Kasumi-1 (cell line): ENCODE results near the gene IGF2BP3.
"Not testable (repeated sequence)": the region's sequence is repeated elsewhere in the genome, so short reads cannot be mapped to it uniquely, and the experiment has no call there.

Experiments used
- DNase-seq, 2 experiments: peaks; one replicate each; lab custom pipeline; 2025; lab: John Stamatoyannopoulos, UW

Gene IGF2BP3

DNA sequence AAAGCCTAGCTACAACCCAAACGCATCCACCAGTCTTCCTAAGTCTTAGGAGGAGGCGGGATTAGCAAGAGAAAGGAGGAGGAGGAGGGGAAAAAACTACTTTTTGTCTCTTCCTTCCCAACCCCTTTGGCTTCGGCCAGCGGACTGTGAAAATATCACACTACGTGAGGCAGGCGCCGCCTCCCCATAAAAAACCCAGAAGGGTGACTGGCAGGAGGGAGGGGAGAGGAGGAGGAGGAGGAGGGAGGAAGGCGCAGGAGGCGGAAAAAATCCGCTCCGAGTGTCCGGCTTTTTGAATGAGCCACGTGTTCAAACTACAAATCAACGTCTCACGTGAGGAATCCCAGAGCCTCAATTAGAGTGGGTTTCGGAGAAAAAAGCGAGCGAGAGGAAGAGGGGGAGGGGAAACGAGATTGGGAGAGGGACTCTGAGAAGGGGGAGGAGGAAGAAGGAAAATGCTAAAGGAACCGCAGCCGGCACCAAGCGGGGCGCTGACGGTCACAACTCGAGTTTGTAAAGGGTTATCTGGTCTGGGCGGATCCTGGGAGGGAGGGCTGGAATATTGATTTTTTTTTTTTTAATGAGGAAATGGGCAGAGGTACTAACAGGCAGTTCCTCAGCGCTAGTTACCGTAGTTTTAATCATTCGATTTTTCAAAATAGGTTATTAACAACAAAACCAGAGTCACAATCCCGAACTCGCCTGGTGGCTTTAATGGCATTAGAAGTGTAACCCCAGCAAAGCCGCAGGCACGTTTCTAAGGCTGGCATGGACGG lies at the start of gene IGF2BP3:
IGF2BP3 (minus strand) TSS at position 162 of the 776 bp plus-strand sequence. CDS start 381 bp downstream, outside the sequence.
- DNase-seq: peak; percentile 98 to 99

DNA sequence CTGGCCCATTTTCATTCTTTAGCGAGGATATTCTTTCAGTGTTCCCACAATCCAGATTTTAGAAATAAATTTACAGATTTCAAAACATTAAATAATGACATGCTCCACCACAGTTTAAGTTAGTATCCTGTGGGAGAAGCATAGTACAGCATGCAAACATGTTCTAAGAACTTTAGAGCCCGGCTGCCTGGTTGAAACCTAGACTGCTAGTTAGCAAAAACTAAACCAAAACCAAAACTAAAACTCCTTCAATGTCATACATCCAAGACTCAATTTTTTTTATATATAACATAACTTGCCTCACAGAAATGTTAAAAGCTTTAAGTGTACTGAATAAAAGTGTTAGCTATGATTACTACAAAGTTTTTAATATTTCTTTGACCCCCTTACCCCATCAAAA lies 44.5 kb upstream of the IGF2BP3 start:
- DNase-seq: no peak

DNA sequence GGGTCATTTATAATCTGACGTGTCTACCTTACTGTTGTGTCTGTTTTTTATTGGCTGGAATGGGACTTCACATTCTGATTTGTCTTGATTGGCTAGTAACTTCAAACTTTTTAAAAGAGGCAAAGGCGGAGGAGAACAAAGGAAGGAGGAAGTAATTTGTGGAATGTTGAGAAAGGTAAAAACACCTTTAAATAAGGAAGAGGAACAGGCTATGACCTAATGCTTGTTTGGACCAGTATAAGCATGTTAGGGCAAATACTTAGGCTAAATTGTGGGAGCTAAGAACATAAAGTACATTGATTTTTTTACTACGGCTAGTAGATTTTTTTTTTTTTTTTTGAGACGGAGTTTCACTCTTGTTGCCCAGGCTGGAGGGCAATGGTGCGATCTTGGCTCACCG lies 43.5 kb upstream of the IGF2BP3 start:
- not testable (repeated sequence) for DNase-seq

DNA sequence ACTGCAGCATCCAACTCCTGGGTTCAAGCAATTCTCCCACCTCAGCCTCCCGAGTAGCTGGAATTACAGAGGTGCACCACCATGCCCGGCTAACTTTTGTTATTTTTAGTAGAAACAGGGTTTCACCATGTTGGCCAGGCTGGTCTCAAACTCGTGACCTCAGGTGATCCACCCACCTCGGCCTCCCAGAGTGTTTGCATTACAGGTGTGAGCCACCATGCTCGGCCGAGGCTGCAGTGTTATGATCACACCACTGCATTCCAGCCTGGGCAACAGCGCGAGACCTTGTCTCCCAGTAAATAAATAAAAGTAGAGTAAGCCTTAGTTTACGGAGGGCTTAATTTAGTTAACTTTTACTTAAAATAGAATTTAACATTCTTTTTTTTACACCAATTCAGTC lies 23.7 kb upstream of the IGF2BP3 start:
- DNase-seq: no peak

DNA sequence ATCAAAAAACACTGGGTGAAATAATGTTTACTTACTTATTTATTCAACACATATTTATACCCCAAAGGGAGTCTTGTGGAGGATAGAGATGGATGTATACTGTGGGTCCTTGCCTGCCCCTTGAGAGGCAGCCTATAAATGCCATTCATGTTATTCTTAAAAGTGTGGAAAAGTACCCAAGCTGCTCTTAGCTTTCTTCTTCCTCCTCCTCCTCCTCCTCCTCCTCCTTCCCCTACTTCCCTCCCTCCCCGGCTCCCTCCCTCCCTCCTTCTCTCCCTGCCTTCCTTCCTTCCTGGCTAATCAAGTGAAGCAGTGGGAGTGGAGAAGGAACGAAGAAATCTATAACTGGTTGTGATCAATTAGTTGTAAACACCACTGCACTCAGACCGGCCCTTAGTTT lies 21.2 kb upstream of the IGF2BP3 start:
- DNase-seq: no peak

DNA sequence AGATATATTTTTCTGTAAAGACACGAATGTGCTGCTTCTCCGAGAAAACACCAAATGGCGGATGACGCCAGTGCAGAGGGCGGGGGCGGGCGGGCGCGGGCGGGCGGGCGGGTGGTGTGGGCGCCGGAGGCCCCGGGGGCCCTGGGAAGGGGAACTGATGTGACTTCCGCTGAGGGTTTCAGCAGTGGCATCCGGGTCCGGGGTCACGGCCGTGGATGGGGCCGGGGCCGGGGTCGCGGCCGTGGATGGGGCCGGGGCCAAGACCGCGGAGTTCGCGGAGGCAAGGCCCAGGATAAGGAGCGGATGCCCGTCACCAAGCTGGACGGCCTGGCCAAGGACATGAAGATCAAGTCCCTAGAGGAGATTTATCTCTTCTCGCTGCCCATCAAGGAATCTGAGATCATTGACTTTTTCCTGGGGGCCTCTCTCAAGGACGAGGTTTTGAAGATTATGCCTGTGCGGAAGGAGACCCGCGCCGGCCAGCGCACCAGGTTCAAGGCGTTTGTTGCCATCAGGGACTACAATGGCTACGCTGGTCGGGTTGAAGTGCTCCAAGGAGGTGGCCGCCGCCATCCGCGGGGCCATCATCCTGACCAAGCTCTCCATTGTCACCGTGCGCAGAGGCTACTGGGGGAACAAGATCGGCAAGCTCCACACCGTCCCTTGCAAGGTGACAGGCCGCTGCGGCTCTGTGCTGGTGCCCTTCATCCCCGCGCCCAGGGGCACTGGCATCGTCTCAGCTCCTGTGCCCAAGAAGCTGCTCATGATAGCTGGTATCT lies 20.3 kb upstream of the IGF2BP3 start:
- DNase-seq: peak in 1 of 2 experiments; percentile 30

DNA sequence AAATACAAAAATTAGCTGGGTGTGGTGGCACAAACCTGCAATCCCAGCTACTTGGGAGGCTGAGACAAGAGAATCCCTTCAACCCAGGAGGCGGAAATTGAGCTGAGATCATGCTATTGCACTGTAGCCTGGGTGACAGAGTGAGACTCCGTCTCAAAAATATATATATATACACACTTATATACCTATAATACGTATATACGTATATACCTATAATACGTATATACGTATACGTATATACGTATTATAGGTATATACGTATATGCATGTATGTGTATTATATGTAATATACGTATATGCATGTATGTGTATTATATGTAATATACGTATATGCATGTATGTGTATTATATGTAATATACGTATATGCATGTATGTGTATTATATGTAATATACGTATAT lies 18.4 kb upstream of the IGF2BP3 start:
- DNase-seq: not testable (repeated sequence)

DNA sequence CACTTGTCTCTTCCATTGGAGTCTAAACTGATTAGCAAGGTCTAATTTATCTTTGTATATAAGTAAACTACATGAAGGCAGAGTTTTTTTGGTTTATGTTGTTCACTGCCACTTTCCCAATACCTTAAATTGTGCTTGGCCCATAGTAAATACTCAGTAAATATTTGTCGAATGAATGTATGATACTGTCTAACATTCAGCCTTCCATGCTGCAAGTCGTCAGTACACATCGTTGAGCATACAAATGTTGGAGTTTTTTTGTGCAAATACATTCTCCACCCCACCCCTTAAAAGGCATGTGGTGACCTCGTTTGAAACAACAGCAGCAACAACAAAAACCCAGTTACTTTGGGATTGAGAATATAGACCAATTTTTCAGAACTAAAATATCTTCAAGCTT lies 17.4 kb upstream of the IGF2BP3 start:
- DNase-seq: no peak

DNA sequence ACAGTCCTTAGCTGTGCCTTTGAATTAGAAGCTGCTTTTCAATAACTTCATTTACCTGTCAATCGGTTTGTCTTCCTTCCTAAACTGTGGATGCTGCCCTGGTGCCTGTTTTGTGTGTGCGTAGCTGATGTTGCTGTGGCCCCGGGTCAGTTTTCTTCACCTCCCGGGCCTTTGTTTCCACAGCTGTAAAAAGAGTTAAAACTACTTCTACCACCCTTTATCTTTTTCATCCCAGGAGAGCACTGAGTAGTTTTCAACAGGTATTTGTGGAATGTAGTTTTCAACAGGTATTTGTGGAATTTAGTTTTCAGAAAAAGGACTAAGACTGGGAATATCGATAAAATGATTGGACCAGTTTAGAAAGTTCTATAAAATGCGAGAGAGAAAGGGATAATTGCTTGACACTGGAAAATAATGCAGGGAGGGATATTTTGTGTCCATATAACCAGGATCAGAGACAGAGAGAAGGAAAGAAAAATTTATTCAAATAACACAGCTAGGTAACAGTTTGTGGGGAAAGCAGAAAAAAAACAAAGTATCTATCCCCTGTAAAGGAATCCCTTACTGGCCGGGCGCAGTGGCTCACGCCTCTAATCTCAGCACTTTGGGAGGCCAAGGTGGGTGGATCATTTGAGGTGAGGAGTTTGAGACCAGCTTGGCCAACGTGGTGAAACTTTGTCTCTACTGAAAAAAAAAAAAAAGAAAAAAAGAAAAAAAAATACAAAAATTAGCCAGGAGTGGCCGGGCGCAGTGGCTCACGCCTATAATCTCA lies 15.9 kb upstream of the IGF2BP3 start:
- no peak for DNase-seq

DNA sequence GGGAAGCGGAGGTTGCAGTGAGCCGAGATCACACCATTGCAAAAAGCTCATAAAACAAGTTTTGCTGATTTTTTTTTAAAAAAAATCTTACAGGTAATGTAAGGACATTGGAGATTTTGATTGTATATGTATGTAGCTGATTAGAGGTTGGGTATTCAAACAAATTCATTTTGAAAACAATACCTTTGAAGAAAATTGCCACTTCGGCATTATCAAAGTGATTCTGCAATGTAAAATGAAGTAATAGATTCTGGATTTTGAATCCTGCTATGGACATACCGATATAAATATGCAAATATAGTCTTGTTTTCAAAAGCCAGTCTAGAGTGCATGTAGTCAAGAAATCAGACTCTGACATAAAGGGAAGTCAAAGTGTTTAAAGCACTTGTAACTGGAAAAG lies 12.4 kb upstream of the IGF2BP3 start:
- DNase-seq: no peak

DNA sequence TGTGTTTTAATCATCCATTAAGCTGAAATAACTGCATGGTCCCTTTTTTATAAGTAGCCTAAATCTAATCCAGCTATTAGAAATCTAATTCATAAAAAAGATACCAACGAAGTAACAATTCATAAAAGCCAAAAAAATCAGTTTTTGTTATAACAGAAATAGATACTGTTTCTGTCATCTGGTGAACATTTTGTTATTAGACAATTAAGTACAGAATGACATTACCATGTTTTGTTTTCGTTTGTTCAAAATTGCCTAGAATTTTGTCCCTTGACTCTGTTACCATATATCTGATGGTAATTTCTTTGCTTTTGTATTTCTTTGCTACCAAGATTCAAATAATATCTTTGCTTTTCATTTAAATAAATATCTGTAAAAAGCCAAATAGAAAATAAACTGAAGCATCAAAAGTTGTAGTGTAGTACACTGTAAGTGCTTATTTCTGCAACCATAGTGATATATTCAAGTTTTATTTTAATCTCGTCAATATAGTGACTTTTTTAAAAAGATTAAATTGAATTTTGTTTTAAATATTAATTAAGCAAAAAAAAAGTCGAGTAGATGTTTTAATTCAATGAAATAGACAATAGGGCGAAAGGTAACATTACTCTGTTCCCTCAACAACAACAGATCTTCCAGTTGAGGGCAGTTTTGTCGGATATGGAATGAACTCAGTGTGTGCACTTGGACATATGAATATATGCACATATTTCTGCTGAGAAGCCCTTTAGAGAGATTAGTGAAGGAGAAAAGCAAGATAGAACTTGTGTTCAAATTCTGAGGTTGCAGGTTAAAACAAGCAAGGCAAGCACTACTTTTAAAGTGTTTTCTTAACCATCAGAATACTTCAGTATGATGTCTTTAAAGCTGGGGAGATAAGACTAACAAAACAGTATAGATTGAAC lies 7.9 kb upstream of the IGF2BP3 start:
- DNase-seq: no peak

DNA sequence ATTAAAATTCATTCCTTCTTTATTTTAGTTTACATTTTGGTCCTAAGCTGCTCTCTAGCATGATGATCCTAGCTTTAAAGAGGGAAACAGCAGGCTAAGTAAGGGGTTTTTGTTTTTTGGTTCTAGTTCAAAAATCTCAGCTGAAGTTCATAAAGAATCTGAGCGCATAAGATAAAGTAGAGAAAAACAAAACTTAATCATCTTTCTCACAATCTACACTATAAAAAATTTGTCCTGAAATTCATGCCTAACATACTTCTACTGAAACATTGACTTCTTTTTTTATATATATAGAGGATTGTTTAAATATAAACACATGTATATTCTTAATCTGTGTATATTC lies 6.8 kb upstream of the IGF2BP3 start:
- no peak for DNase-seq

DNA sequence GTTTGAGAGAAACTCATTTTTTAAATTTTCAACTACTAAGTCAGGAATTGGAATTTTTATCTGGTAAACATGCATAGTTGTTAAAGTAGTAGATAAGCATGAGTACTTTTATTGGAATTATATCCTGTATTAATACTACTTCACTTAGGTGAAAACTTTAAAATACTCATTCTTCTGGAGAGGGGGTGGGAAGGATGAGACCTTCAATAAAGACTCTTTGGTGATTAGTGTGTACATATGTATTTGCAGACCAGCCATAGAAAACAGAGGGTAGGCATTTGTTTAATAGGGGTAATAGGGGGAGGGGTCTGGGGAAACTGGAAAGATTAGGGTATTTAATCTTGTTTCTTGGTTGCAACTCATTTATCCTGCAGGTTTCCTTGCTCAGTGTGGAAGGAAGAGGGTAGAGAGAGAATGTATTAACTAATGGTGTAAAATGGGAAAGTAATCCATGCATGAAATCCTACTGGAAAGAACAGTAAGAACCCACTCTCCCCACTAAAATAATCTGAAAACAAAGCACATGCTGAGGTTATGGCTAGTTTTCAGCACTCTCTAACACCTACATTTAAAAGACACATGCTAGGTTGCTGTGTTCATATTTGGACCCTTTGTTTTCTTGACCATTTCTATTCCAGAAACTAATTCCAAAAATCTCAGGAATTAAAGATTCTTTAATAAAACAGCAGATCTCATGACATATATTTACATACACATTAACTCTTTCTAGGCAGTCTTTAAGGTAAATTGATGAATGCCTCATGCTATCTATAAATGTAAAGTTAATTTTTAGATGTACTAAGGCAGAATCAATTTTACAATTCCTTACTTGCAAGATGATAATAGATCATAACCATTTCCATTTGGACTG lies 6.2 kb upstream of the IGF2BP3 start:
- DNase-seq: no peak

DNA sequence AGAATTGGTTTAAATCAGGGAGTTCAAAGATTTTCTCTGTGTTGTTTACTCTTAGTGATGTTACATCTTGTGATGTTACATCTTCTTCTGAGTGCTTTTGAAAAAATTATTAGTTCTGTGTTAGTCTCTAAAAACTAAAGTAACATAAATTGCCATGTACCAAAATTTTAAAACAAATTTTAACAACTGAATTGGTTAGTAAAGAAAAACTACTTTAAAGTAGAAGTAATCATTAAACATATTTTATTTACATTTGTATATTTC lies 5.2 kb upstream of the IGF2BP3 start:
- DNase-seq: no peak

DNA sequence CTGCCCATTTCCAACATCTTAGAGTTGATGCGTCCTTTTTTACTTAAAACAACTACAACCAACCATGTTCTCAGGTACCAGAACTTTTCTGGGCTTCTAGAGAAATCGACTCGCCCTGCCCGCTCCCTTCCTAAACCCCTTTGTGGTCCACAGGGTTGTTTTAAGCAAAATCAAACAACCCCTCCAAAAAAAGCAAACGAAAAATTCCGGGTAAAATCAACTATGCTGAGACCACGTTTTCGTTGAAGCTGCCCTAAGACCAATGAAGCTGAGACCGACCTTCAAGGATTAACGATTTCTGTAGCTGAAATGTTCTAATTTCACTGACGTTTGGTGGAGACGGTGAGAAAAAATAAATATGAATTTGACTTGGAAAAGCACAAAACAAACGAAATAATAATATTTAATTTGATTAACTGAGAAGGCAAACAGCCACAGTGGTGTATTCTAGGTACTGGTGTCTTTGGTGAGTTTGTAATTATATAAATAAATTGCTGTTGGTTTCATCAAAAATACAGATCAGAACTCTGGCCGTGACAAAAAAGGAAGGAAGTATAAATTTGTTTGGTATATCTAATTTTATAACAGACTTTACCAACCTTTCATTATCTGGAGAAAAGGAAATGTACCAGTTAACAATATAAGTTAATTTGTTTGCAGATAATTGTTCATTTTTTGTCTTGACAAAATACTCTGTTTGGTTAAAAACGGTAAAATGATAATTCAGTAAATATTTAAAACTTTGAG lies 4.7 kb upstream of the IGF2BP3 start:
- DNase-seq: peak; percentile 79 to 87

DNA sequence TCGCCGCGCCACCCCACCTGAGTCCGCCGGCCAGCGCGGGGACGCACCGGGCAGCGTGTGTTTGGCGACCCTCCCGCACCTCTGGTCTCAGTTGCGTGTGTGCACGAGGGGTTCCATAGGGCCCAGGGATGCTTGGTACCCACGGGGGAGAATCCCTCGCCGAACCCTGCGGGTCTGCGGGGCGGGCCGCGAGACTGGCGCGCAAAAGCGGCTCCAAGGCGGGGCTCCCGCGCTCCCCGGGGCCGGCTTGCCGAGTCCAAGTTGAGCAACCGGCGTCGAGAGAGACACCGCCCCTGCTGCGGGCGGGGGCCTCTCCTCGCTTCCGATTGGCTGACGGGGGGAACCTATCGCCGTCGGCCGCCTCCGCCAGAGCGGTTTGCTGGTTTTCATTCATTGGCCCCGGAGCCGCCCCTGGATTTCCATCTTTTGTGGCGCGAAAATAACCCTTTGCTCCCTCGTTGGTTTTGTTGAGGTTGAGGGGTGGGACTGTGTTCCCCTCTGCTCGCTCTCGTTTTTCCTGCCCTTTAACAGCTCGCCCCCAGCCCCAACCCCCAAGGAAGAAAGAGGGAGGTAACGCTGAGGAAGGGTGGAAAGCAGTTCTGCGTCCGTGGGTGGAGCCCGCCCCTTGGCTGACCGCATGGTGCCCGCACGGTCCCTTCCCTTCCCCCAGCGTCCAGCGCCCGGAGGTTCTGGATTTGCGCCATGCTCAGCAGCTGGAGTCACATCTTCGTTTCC lies 4.0 kb upstream of the IGF2BP3 start:
- DNase-seq: peak; percentile 99 to 100

DNA sequence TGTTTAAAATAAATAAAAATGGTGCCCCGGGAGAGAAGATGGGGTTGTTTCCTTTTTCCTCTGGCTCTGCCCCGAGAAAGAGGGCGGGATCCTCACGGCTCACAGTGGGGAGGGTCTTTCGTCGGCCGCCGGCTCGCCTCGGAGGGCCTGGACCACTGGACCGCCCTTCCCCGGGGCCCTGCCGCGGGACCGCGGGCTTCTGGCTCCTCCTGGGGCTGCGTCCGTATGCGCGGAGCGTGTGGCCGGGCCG lies 3.5 kb upstream of the IGF2BP3 start:
- DNase-seq: peak in 1 of 2 experiments; percentile 63

DNA sequence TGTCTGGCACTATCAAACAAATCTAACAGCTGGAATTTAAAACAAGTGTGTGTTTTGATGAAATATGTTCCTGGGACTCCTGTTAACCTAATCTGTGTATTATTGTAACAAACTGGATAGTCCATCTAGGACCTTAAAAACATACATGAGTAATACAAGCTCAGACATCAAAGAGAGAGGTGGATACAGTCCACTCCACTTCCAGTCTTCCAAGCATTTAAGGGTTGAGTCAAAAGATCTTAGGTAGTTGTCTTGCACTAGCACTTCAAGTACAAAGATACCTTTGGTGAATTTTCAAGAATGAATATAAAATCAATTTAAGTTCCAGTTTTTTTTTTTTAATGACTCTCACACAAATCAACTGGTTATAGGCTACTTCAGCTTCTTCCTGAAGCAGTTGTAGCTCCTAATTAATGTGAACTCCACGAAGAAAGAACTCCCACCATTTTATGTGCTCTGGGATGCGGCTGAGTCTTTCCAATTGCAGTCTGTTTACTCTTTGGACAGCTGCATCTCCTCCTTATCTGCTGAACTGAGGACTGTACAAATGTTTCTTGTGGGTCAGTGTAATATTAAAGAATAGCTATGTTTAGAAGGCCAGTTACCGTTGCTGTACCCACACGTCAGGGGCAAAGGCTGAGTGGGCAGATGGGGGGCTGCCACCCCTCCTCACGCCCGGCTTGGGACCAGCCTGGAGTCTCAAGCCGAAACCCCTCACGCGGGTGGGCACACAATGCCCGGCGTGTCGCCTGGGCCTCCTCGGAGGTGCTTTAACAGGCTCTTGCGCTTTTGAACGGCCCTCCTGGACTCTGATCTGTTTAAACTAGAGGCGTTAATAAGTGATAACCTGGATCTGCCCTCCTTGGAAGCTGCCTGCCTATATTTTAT lies 2.9 kb upstream of the IGF2BP3 start:
- peak; percentile 65 for DNase-seq

DNA sequence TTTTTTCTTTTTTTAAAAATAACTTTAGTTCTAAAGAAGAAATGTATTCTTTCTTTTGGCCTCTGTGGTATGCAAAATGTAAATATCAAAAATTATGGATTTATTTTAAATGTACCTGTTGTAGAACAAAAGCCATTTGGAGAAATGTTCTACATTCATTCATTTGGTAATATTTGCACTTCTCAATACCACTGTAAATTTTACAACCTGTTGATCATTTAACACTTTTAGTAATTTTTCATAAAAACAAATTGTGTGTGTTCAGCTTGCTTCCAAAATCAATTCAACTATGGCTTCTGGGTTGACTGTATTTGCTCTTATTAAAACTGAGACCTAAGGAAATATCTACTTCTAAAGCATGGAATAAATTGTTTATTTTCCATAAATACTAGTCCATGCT lies 2.3 kb upstream of the IGF2BP3 start:
- DNase-seq: no peak
